ENCODE results near the gene PA2G4. TPM values are rescaled to one million over a fixed set of nuclear protein-coding genes. Genes with fewer than 3 reads are reported as not detected.
"Not testable (repeated sequence)": the region's sequence is repeated elsewhere in the genome, so short reads cannot be mapped to it uniquely, and the experiment has no call there.

The PA2G4 gene
- total and polyA plus RNA-seq, 2 donors (not counting 1 experiment from before 2014, with no cell fraction given), result 92.2 to 202 TPM

- no peak for TF ChIP-seq EZH2 (IDR thresholded peaks at IDR 0.05; ENCODE audit: low read length, missing control alignments)
- no peak for TF ChIP-seq CTCF (conservative IDR thresholded peaks at IDR 0.05 in 1 of 2, IDR thresholded peaks at IDR 0.05 in 1 of 2; ENCODE audit: low read depth in 1 of 2, low read length in 2 of 2)
- Histone ChIP-seq H4K20me1 (ENCODE audit: control insufficient read depth, extremely low read depth, insufficient read depth, low read length) (no peaks in the 10 kb centered on the region), H3K27me3 (ENCODE audit: control insufficient read depth, insufficient read depth, low read length) (no peaks in the 10 kb centered on the region), H3K27ac (ENCODE audit: insufficient read depth, low read length) (no peak overlapping the region), H3K79me2 (ENCODE audit: control insufficient read depth, insufficient read depth, low read length) (peaks cover 17% of the 10 kb centered on the region), H3K9me3 (ENCODE audit: control insufficient read depth, insufficient read depth, low read depth, low read length) (no peaks in the 10 kb centered on the region), H3K36me3 (ENCODE audit: control insufficient read depth, insufficient read depth, low read length) (no peaks in the 10 kb centered on the region), H2AFZ (ENCODE audit: low read length) (no peak overlapping the region), H3K4me3 (replicated peaks in 1 of 4; ENCODE audit: control extremely low read depth in 1 of 4, insufficient read depth in 1 of 4, low read depth in 3 of 4, low read length in 4 of 4) (no peak overlapping the region), H3K4me2 (ENCODE audit: extremely low read depth, insufficient read depth, low read length) (peak overlapping the region; percentile 2), H3K9ac (ENCODE audit: insufficient read depth, low read length) (no peak overlapping the region), H3K4me1 (ENCODE audit: control insufficient read depth, extremely low read depth, insufficient read depth, low read length) (peaks cover 16% of the 10 kb centered on the region)
- DNase-seq (ENCODE audit: low read depth in 2 of 2), result no peak
These were observed 50.0 kb downstream of the PA2G4 start for GRCh38 chr12:56154246-56154771.

GRCh38 chr12:56154818-56155217 is 50.5 kb downstream of the PA2G4 start:
- H3K79me2 ChIP-seq (ENCODE audit: control insufficient read depth, insufficient read depth, low read length), result peaks cover 22% of the 10 kb centered on the region
- no peak overlapping the region for H3K4me2 ChIP-seq (ENCODE audit: extremely low read depth, insufficient read depth, low read length)
- H3K27ac ChIP-seq (ENCODE audit: insufficient read depth, low read length), result no peak overlapping the region
- DNase-seq (ENCODE audit: low read depth in 2 of 2), result no peak
- peaks cover 4% of the 10 kb centered on the region for H3K36me3 ChIP-seq (ENCODE audit: control insufficient read depth, insufficient read depth, low read length)
- H4K20me1 ChIP-seq (ENCODE audit: control insufficient read depth, extremely low read depth, insufficient read depth, low read length), result no peaks in the 10 kb centered on the region
- no peaks in the 10 kb centered on the region for H3K9me3 ChIP-seq (ENCODE audit: control insufficient read depth, insufficient read depth, low read depth, low read length)
- H3K9ac ChIP-seq (ENCODE audit: insufficient read depth, low read length), result no peak overlapping the region
- H2AFZ ChIP-seq (ENCODE audit: low read length), result no peak overlapping the region
- H3K4me1 ChIP-seq (ENCODE audit: control insufficient read depth, extremely low read depth, insufficient read depth, low read length), result peaks cover 16% of the 10 kb centered on the region
- no peak for TF ChIP-seq EZH2 (IDR thresholded peaks at IDR 0.05; ENCODE audit: low read length, missing control alignments)
- TF ChIP-seq CTCF (conservative IDR thresholded peaks at IDR 0.05 in 1 of 2, IDR thresholded peaks at IDR 0.05 in 1 of 2; ENCODE audit: low read depth in 1 of 2, low read length in 2 of 2), result no peak
- no peak overlapping the region for H3K4me3 ChIP-seq (replicated peaks in 1 of 4; ENCODE audit: control extremely low read depth in 1 of 4, insufficient read depth in 1 of 4, low read depth in 3 of 4, low read length in 4 of 4)
- H3K27me3 ChIP-seq (ENCODE audit: control insufficient read depth, insufficient read depth, low read length), result no peaks in the 10 kb centered on the region

- Histone ChIP-seq H3K4me1 (ENCODE audit: control insufficient read depth, extremely low read depth, insufficient read depth, low read length) (peaks cover 16% of the 10 kb centered on the region), H3K9ac (ENCODE audit: insufficient read depth, low read length) (no peak overlapping the region), H3K27ac (ENCODE audit: insufficient read depth, low read length) (no peak overlapping the region), H2AFZ (ENCODE audit: low read length) (no peak overlapping the region), H3K4me3 (replicated peaks in 1 of 4; ENCODE audit: control extremely low read depth in 1 of 4, insufficient read depth in 1 of 4, low read depth in 3 of 4, low read length in 4 of 4) (no peak overlapping the region), H3K36me3 (ENCODE audit: control insufficient read depth, insufficient read depth, low read length) (peaks cover 6% of the 10 kb centered on the region), H3K79me2 (ENCODE audit: control insufficient read depth, insufficient read depth, low read length) (peaks cover 27% of the 10 kb centered on the region), H4K20me1 (ENCODE audit: control insufficient read depth, extremely low read depth, insufficient read depth, low read length) (no peaks in the 10 kb centered on the region), H3K9me3 (ENCODE audit: control insufficient read depth, insufficient read depth, low read depth, low read length) (no peaks in the 10 kb centered on the region), H3K4me2 (ENCODE audit: extremely low read depth, insufficient read depth, low read length) (no peak overlapping the region), H3K27me3 (ENCODE audit: control insufficient read depth, insufficient read depth, low read length) (no peaks in the 10 kb centered on the region)
- DNase-seq (ENCODE audit: low read depth in 2 of 2), result no peak
- no peak for TF ChIP-seq EZH2 (IDR thresholded peaks at IDR 0.05; ENCODE audit: low read length, missing control alignments)
- no peak for TF ChIP-seq CTCF (conservative IDR thresholded peaks at IDR 0.05 in 1 of 2, IDR thresholded peaks at IDR 0.05 in 1 of 2; ENCODE audit: low read depth in 1 of 2, low read length in 2 of 2)
These were observed 51.0 kb downstream of the PA2G4 start for GRCh38 chr12:56155256-56155845.

GRCh38 chr12:56156464-56157200 is 52.3 kb downstream of the PA2G4 start:
- peak in 1 of 2 donors; percentile 47 for DNase-seq (ENCODE audit: low read depth in 2 of 2)
- Histone ChIP-seq H3K4me2 (ENCODE audit: extremely low read depth, insufficient read depth, low read length) (peak overlapping the region; percentile 88), H3K27ac (ENCODE audit: insufficient read depth, low read length) (peak overlapping the region; percentile 73), H3K36me3 (ENCODE audit: control insufficient read depth, insufficient read depth, low read length) (peaks cover 18% of the 10 kb centered on the region), H3K4me1 (ENCODE audit: control insufficient read depth, extremely low read depth, insufficient read depth, low read length) (peaks cover 21% of the 10 kb centered on the region), H3K79me2 (ENCODE audit: control insufficient read depth, insufficient read depth, low read length) (peaks cover 38% of the 10 kb centered on the region), H3K4me3 (replicated peaks in 1 of 4; ENCODE audit: control extremely low read depth in 1 of 4, insufficient read depth in 1 of 4, low read depth in 3 of 4, low read length in 4 of 4) (peak overlapping the region in 3 of 4 experiments; percentile 55 to 67 (median 58))
- not testable (repeated sequence) for H3K9me3 ChIP-seq (ENCODE audit: control insufficient read depth, insufficient read depth, low read depth, low read length); H4K20me1 ChIP-seq (ENCODE audit: control insufficient read depth, extremely low read depth, insufficient read depth, low read length); H2AFZ ChIP-seq (ENCODE audit: low read length); H3K27me3 ChIP-seq (ENCODE audit: control insufficient read depth, insufficient read depth, low read length); H3K9ac ChIP-seq (ENCODE audit: insufficient read depth, low read length)
